ENCODE data around the gene UBE2H. TPM values are rescaled to one million over a fixed set of nuclear protein-coding genes. Genes with fewer than 3 reads are reported as not detected.

UBE2H gene
- total and polyA plus RNA-seq, 10 of the 15 experiments (the other 5 are each of a cell fraction or from before 2014, with no cell fraction given), result 15.6 to 75.5 (median 32.8) TPM

DNA sequence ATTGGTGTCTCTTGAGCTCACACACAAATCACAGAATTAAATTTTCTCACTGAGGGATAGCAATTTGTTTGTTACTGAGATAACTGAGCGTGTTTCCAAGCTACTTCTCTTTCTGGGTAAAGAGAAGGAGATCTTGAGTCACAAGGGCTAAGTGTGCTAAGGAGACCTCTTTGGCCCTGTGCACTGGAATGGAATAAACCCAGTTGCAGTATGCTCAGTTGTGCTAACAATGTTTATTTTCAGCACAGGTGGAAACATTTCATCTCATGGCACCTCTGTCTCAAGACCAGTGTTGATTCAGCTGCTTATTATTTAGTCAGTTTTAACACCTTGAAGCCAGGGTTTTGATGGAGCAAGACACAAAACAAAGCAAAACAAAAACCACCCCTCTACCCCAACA lies 22.5 kb upstream of the UBE2H start (continued):
- TF ChIP-seq, protein P1, sequence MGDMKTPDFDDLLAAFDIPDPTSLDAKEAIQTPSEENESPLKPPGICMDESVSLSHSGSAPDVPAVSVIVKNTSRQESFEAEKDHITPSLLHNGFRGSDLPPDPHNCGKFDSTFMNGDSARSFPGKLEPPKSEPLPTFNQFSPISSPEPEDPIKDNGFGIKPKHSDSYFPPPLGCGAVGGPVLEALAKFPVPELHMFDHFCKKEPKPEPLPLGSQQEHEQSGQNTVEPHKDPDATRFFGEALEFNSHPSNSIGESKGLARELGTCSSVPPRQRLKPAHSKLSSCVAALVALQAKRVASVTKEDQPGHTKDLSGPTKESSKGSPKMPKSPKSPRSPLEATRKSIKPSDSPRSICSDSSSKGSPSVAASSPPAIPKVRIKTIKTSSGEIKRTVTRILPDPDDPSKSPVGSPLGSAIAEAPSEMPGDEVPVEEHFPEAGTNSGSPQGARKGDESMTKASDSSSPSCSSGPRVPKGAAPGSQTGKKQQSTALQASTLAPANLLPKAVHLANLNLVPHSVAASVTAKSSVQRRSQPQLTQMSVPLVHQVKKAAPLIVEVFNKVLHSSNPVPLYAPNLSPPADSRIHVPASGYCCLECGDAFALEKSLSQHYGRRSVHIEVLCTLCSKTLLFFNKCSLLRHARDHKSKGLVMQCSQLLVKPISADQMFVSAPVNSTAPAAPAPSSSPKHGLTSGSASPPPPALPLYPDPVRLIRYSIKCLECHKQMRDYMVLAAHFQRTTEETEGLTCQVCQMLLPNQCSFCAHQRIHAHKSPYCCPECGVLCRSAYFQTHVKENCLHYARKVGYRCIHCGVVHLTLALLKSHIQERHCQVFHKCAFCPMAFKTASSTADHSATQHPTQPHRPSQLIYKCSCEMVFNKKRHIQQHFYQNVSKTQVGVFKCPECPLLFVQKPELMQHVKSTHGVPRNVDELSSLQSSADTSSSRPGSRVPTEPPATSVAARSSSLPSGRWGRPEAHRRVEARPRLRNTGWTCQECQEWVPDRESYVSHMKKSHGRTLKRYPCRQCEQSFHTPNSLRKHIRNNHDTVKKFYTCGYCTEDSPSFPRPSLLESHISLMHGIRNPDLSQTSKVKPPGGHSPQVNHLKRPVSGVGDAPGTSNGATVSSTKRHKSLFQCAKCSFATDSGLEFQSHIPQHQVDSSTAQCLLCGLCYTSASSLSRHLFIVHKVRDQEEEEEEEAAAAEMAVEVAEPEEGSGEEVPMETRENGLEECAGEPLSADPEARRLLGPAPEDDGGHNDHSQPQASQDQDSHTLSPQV (IDR thresholded peaks at IDR 0.05), result no peak

DNA sequence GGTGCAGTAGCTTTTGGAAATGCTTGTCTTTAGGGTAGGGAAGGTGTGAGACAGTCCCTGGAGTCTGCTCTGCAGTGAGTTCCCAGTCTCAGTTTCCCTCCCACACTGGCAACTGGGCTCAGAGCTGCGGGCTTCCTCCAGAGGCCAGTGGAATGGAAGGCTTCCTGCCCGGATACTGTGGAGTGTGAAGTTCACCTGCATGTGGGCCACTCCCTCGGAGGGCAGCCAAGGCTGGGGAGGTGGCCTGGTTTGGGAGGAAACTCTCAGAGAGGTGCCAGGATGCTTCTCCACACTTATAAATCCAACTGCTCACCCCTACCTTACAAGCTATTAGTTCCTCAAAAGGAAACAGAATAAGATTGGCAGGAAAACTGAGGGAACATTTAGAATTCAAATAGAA lies 18.1 kb upstream of the UBE2H start:
- RAD21 ChIA-PET (ENCODE audit: unreplicated experiment), result interaction anchor here (0.6 kb wide), 1 partner anchor 37 kb away, joined by 3 read pairs; no protein-coding TSS in a partner anchor
- no TSS peak for BruUV-seq (replicated peaks)
- no peak overlapping the region for H2AFZ ChIP-seq (ENCODE audit: control insufficient read depth, low read depth, low read length)
- FAIRE-seq (no peak), DNase-seq (ENCODE audit: low read depth, low spot score) (no peak), ATAC-seq (no peak)
- in situ Hi-C loops (cut with MboI), result no loop called here
- no peaks in the 10 kb centered on the region for H3K9me3 ChIP-seq (replicated peaks; ENCODE audit: control insufficient read depth, insufficient read depth, low read length)
- intact Hi-C loops (cut with micrococcal nuclease; ENCODE audit: unreplicated experiment), result no loop called here
- H3K36me3 ChIP-seq (ENCODE audit: control insufficient read depth in 2 of 2, insufficient read depth in 2 of 2, low read length in 1 of 2), result no peaks in the 10 kb centered on the region
- H3K79me2 ChIP-seq (ENCODE audit: control insufficient read depth, insufficient read depth, low read length), result no peaks in the 10 kb centered on the region
- no peak overlapping the region for H3K4me2 ChIP-seq (ENCODE audit: control insufficient read depth, insufficient read depth)
- WGBS (ENCODE audit: insufficient coverage, insufficient replicate concordance, low lambda C conversion rate, missing lambda C conversion rate), result 45% methylated on average over 3 of the region's 3 CpGs
- no peaks in the 10 kb centered on the region for H3K4me1 ChIP-seq (ENCODE audit: control insufficient read depth, insufficient read depth, low read length)
- SMC1A ChIA-PET (ENCODE audit: uncharacterized antibody, unreplicated experiment), result no interaction called here
- H3K27me3 ChIP-seq (replicated peaks in 1 of 2; ENCODE audit: control insufficient read depth in 2 of 2, insufficient read depth in 2 of 2, low read length in 1 of 2), result no peaks in the 10 kb centered on the region
- POLR2A ChIA-PET, result no interaction called here
- H3K27ac ChIP-seq (ENCODE audit: control insufficient read depth, insufficient read depth), result no peak overlapping the region
- H4K20me1 ChIP-seq (ENCODE audit: control insufficient read depth, insufficient read depth), result no peaks in the 10 kb centered on the region
- CTCF ChIA-PET, result interaction anchor here (0.8 kb wide), 1 partner anchor 9 kb away, joined by 3 read pairs; no protein-coding TSS in a partner anchor
- H3K9ac ChIP-seq (ENCODE audit: control insufficient read depth, insufficient read depth, low read length), result no peak overlapping the region
- no peak overlapping the region for H3K4me3 ChIP-seq
- TF ChIP-seq, protein P2, sequence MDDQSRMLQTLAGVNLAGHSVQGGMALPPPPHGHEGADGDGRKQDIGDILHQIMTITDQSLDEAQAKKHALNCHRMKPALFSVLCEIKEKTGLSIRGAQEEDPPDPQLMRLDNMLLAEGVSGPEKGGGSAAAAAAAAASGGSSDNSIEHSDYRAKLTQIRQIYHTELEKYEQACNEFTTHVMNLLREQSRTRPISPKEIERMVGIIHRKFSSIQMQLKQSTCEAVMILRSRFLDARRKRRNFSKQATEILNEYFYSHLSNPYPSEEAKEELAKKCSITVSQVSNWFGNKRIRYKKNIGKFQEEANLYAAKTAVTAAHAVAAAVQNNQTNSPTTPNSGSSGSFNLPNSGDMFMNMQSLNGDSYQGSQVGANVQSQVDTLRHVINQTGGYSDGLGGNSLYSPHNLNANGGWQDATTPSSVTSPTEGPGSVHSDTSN (IDR thresholded peaks at IDR 0.05; ENCODE audit: insufficient replicate concordance, low read depth, low read length), result no peak
- TF ChIP-seq, protein P3, sequence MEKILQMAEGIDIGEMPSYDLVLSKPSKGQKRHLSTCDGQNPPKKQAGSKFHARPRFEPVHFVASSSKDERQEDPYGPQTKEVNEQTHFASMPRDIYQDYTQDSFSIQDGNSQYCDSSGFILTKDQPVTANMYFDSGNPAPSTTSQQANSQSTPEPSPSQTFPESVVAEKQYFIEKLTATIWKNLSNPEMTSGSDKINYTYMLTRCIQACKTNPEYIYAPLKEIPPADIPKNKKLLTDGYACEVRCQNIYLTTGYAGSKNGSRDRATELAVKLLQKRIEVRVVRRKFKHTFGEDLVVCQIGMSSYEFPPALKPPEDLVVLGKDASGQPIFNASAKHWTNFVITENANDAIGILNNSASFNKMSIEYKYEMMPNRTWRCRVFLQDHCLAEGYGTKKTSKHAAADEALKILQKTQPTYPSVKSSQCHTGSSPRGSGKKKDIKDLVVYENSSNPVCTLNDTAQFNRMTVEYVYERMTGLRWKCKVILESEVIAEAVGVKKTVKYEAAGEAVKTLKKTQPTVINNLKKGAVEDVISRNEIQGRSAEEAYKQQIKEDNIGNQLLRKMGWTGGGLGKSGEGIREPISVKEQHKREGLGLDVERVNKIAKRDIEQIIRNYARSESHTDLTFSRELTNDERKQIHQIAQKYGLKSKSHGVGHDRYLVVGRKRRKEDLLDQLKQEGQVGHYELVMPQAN (conservative IDR thresholded peaks at IDR 0.05), result no peak
- no peak for TF ChIP-seq YBX1 (IDR thresholded peaks at IDR 0.05)
- no peak for TF ChIP-seq GABPA (IDR thresholded peaks at IDR 0.05; ENCODE audit: low read depth)
- TF ChIP-seq CREM (IDR thresholded peaks at IDR 0.05; ENCODE audit: low read depth), result no peak
- TF ChIP-seq, protein P4, sequence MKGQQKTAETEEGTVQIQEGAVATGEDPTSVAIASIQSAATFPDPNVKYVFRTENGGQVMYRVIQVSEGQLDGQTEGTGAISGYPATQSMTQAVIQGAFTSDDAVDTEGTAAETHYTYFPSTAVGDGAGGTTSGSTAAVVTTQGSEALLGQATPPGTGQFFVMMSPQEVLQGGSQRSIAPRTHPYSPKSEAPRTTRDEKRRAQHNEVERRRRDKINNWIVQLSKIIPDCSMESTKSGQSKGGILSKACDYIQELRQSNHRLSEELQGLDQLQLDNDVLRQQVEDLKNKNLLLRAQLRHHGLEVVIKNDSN (IDR thresholded peaks at IDR 0.05; ENCODE audit: borderline replicate concordance, extremely low read length, insufficient read depth, low read depth, low read length), result no peak
- no peak for TF ChIP-seq TARDBP (IDR thresholded peaks at IDR 0.05; ENCODE audit: borderline replicate concordance)
- TF ChIP-seq CREB1 (IDR thresholded peaks at IDR 0.05; ENCODE audit: low read depth), result no peak
- TF ChIP-seq CHD2 (IDR thresholded peaks at IDR 0.05; ENCODE audit: borderline replicate concordance, low read depth, low read length), result no peak
- no peak for TF ChIP-seq WRNIP1 (IDR thresholded peaks at IDR 0.05; ENCODE audit: borderline replicate concordance, low read depth, low read length)

All from GM12878 (cell line).